PC-3 (cell line): ENCODE data around the gene BTG4.

Experiments used
- CTCF ChIP-seq: fragments of 300-600 bp; sonication (generic); conservative IDR thresholded peaks from 2 replicates; pipeline ENCODE4 v1.5.1; 2017; ENCODE audit warnings: antibody characterized with exemption, low read depth, mild to moderate bottlenecking, low read length
- EZH2 ChIP-seq: fragments of 300-600 bp; sonication (generic); IDR thresholded peaks from one replicate; pipeline ENCODE4 v1.6.1; 2017; ENCODE audit warnings: antibody characterized with exemption, mild to moderate bottlenecking, low read length; ENCODE audit not compliant: unreplicated experiment
- EZH2phosphoT487 ChIP-seq: fragments of 300-600 bp; sonication (generic); IDR thresholded peaks from 2 replicates; pipeline ENCODE4 v1.6.1; 2018; ENCODE audit warnings: mild to moderate bottlenecking, antibody characterized with exemption, low read length, borderline replicate concordance

DNA sequence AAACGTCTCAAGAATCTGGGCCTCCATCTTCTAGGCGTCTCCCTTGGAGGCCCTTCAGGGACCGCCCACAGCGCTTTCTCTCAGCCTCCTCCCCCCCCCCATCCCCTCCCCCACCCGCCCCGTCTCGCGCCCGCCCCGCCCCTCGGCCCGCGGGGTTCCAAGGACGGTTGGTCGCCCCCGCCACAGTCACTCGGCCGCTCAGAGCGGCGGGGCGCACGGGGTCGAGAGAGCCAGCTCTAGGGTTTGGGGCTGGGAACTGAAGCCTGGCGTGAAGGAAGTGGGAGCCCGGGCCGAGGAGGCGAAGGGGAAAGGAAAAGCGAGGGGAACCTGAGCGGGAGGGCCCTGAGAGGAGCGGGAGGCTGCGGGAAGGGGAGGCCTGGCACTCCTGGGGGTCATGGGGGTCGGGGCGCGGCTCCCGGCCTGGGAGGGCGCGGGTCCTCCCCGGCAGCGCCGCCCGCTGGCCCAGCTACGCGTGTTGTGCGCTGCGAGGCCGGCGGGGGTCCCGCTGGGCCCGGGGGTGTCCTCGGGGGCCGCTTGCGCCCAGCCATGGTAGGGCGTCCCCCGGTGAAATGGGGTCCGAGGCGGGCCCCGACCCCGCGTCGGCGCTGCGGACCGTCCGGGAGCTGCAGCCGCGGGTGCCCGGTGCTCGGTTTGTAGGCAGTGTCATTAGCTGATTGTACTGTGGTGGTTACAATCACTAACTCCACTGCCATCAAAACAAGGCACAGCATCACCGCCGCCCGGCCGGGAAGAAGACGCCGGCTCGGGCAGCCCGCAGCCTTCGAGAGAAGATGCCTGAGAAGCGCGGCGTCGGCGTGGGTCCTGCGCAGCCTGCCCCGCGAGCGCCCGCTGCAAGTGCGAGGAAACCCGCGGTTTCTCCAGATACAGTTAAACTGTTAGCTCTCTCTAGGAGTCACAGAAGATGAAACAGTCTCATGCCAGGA, at the start of gene BTG4:
- TF ChIP-seq CTCF (no peak), EZH2 (no peak), EZH2phosphoT487 (no peak)
